IPS DF 4.7 (cell line): Measurements from ENCODE around the gene STK10.

Experiments
- DNase-seq: peaks from one replicate; pipeline ENCODE4 v3.0.0-alpha.2; 2013; ENCODE audit warnings: low spot score; ENCODE audit errors: extremely low read depth

The STK10 gene

DNA sequence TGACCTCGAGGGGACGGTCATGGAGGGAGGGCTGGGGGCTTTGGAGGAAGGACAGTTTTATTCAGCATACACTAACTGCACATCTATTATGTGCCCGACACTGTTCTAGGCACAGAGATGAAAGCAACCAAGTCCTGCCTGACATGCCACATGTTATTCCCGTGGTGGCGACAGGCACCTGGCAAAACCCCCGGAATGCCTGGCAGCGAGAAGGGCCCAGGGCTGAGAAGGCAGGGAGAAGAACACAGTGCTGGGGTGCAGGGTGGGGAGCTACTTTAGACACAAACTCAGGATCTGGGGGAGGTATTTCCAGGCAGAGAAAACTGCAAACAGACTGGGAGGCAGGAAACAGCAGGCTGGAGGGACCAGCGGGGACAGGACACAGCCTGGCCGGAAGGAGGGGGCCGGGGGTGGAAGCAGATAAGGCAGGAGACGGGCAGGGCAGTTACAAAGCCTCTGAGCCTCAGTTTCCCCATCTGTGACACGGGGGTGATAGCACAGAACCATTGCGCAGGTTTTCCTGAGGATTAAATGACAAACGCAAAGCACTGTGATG is 77.7 kb downstream of the STK10 start:
- DNase-seq, result no peak

DNA sequence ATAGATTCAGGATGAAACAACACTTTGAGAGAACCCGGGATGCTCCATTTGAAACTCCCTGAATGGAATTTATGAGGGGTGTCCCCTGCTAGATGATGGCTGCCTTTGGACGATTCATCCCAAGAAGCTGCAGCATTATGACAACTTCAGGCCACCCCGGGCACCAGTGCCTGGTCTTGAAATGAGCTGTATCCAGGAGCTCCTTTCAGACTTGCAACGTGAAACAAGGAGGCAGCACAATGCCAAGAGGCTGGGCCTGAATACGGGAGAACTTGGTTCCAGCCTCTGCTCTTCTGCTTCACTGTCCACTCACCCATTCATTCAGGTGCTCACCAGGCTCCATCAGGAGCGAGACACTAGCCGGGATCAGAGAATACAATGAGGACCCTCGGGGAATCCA is 78.3 kb downstream of the STK10 start:
- DNase-seq, result no peak

- DNase-seq, result no peak
Measured at GRCh38 chr5:172107571-172107970, 80.5 kb downstream of the STK10 start.

DNA sequence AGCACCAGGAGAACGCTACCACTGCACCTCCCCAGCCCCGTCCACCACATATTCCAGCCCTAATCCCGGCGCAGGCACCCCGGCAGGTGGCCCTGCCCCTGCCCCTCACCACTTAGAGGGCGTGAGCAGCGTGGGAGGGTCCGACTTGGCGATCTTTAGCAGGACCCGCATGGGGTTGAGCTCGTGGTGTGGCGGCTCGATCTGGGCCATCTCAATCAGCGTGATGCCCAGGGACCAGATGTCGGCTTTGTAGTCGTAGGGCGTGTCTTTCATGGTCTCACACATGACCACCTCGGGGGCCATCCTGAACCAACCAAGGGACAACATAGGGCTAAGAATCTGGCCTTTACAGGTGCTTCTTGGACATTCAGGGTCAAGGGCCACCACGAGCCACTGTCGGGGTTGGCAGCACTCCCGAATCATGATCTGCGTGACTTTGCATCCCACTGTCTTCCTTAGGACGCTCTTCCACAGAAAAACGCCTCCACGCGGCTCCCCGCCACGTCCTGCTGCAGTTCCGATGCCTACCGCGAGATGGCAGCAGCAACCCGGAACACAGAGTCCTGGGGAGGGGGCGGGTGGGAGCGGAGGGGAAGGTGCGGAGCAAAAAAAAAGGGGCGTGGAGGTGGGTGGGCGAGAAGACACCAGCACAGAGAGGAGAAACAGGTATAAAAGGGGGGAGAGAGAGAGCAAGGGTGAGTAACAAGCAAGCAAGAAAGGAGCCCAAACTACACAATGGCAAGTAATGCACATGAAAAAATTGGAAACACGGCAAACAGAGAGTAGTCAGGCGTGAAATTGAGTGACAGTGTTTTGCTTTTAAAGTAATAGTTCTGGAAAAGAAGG is 81.3 kb downstream of the STK10 start:
- no peak for DNase-seq

- DNase-seq, result no peak
Measured at GRCh38 chr5:172105811-172106210, 82.2 kb downstream of the STK10 start.

- no peak for DNase-seq
Measured at GRCh38 chr5:172104801-172105701, 83.0 kb downstream of the STK10 start.

GRCh38 chr5:172104021-172104420 is 84.0 kb downstream of the STK10 start:
- no peak for DNase-seq

GRCh38 chr5:172102913-172103626 is 85.0 kb downstream of the STK10 start:
- no peak for DNase-seq

DNA sequence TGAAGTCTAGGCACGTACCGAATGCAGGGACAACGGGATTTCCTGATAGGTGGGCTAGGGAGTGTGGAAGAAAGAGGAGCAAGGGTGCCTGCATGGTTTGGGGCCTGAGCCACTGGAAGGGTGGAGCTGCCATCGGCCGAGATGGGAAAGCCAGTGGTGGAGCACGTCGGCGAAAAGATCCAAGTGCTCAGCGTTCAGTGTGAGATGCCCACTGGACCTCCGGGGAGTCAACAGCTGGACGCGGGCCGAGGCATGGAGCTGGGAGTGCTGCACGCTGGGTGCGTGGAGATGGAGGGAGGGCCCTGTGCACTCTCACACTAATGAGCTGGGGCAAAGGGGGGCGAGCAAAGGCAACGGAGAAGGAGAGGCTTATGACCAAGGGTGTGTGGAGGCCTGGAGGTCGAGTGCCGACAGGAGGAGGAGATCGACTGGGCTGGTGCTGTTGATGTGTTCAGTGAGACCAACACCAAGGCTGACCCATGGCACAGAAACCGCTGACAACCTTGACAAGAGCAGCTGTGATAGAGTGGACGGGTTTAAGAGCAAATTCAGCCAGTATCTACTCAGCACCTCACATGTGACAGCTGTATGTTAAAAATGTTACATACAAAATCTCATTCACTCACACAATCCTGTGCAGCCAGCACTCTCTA is 85.7 kb downstream of the STK10 start:
- no peak for DNase-seq

DNA sequence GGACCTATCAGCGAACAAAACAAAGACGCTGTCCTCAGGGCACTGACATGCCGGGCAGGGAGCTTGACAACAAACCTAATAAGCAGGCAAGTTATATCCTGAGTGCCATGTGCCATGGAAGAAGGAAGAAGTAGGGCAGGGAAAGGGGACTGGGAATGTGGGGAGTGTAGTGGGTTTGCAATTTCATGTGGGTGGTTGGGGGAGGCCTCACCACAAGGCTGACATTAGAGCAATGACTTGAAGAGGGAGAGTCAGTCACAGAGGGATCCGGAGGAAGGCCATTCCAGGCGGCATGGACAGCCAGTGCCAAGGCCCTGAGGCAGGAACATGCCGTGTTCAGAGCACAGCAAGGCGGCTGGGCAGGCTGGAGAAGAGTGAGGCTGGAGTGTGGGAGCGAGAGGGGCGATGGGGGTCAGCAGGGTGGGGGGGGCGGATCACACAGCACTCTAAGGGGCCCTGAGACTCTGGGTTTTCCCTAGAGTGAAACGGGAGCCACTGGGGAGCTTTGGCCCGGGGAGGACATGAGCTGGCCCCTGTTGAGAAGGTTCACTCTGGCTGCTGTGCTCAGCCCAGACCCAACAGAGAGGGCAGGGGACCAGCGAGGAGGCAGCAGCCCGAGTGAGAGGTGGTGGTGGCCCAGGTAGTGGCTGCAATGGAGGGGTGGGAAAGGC is 86.3 kb downstream of the STK10 start:
- no peak for DNase-seq

DNA sequence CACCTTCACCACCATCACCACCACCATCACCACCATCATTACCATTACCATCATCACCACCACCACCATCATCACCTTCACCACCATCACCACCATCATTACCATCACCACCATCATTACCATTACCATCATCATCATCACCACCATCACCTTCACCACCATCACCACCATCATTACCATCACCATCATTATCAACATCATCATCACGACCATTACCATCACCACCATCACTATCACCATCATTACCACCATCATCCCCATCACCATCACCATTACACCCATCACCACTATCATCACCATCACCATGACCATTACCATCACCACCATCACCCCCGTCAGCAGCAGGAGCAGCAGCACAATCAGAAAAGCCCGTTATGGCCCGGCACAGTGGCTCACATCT is 89.1 kb downstream of the STK10 start:
- DNase-seq, result no peak

GRCh38 chr5:172098046-172098445 is 90.0 kb downstream of the STK10 start:
- no peak for DNase-seq

- no peak for DNase-seq
Measured at GRCh38 chr5:172097356-172097755, 90.7 kb downstream of the STK10 start.

- no peak for DNase-seq
Measured at GRCh38 chr5:172096207-172096940, 91.7 kb downstream of the STK10 start.

DNA sequence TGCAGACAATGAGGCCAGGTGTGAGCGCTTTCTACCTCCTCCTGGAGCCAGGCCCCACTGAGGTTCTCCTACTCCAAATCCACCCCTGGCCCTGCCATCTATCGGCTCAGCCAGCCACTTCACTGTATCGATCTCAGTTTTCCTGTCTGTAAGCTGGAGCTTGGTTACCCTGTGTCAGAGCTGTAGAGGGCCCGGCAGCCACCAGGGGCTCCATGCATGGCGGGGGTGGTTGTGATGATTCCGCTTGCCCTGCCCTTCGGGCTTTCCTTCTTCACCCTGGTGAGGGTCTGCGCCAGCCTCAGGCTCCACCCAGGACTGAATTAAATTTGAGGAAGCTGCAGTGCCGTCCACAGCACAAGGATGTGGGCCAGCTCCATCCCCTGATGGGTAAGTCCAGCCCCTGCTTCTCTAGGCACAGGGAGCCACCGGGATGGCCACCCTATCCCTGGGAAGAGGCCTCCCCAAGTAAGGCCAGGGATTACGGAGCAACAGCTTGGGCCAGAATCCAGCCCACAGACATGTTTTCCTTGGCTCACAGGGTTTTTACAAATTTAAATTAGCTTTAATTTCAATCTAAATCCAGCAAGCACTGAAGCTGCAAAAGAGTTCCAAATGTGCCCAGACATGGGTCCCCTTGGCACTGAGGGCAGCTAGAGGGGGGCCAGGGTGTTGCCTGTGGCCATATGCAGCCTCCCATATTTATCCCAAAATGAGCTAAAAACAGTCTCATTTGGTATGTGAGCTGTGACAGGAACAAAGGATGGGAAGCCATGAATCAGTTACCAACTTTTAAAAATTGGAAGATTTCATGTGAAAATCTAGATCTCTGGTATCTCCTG is 92.4 kb downstream of the STK10 start:
- no peak for DNase-seq

GRCh38 chr5:172093965-172094364 is 94.1 kb downstream of the STK10 start:
- DNase-seq, result no peak

DNA sequence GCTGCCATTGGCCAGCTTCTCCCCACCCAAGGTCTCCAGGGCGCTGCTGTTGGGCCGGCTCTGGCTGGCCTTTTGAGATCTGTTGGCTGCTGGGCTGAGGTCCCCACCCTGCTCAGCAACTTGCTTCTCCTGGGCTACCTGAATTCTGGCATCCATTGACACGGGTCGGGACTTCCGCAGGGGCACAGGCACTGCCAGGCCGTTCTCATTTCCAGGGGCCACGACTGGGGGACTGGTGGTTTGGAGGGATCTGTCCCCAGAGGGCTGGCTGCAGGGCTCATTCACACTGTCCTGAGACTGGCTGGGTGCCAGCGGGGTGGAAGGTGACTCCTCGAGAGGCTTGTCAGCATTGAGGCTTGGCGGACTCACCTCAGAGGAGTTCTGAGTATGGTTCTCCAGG is 94.5 kb downstream of the STK10 start:
- DNase-seq, result no peak

DNA sequence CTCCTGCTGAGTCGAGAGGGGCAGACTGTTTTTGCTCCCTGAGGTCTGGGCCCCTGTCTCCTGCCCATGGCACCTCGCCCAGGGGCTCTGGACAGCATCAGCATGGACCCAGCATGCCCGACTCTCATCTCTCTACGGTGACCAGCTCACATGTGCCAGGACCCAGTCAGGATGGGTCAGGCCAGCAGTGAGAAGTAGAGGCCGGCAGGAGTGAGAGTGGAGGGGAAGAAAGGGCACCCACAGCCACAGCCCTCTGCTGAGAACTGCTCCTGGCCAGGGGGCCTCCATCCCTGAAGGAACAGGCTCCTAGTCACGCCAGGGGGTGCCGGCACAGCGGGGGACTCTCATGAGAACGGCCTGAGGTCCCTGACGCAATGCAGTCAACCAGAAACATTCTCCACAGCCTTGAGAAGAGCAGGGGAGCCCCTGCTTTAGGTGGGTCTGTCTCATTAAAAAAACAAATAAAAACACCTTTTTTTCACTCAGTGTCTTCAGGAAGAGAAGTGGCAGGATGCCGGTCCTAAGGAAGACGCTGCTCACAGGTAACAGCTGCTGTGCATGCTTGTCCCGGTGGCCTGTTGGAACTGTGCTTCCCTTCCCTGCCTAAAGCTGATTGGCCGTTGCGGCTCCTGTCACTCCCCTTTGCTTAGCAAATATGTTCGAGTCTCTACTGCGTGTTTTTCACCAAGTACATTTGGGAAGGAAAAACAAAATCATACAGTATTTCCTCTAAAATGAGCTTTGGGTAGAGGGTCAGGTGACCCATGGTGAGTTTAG is 95.9 kb downstream of the STK10 start:
- no peak for DNase-seq
